ENCODE results near the gene SEMA3D. TPM values are rescaled to one million over a fixed set of nuclear protein-coding genes. Genes with fewer than 3 reads are reported as not detected.

The SEMA3D gene
- total and polyA plus RNA-seq, 9 of the 15 experiments (the other 6 are each of a cell fraction or from before 2014, with no cell fraction given) = 0.01 to 0.10 (median 0.04) TPM; not detected in 1

DNA sequence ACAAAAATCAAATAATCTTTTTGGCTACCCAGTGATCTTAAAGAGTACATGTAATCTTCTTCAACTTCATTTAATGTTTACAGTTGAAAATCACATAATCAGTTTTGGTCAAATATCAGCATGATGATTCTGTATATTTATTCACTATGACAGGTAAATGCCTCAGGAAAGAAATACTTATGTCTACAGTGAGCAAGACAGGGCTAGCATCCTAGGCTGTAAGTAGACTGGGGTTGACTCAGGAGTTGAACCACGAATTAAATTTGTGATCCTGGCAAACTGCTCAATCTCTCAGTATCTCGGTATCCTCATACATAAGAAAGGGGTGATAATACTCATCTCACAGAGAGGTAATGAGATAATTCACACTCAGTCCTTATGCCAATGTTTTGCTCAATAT, 71.8 kb downstream of the SEMA3D start (continued):
- TF ChIP-seq, protein P1, sequence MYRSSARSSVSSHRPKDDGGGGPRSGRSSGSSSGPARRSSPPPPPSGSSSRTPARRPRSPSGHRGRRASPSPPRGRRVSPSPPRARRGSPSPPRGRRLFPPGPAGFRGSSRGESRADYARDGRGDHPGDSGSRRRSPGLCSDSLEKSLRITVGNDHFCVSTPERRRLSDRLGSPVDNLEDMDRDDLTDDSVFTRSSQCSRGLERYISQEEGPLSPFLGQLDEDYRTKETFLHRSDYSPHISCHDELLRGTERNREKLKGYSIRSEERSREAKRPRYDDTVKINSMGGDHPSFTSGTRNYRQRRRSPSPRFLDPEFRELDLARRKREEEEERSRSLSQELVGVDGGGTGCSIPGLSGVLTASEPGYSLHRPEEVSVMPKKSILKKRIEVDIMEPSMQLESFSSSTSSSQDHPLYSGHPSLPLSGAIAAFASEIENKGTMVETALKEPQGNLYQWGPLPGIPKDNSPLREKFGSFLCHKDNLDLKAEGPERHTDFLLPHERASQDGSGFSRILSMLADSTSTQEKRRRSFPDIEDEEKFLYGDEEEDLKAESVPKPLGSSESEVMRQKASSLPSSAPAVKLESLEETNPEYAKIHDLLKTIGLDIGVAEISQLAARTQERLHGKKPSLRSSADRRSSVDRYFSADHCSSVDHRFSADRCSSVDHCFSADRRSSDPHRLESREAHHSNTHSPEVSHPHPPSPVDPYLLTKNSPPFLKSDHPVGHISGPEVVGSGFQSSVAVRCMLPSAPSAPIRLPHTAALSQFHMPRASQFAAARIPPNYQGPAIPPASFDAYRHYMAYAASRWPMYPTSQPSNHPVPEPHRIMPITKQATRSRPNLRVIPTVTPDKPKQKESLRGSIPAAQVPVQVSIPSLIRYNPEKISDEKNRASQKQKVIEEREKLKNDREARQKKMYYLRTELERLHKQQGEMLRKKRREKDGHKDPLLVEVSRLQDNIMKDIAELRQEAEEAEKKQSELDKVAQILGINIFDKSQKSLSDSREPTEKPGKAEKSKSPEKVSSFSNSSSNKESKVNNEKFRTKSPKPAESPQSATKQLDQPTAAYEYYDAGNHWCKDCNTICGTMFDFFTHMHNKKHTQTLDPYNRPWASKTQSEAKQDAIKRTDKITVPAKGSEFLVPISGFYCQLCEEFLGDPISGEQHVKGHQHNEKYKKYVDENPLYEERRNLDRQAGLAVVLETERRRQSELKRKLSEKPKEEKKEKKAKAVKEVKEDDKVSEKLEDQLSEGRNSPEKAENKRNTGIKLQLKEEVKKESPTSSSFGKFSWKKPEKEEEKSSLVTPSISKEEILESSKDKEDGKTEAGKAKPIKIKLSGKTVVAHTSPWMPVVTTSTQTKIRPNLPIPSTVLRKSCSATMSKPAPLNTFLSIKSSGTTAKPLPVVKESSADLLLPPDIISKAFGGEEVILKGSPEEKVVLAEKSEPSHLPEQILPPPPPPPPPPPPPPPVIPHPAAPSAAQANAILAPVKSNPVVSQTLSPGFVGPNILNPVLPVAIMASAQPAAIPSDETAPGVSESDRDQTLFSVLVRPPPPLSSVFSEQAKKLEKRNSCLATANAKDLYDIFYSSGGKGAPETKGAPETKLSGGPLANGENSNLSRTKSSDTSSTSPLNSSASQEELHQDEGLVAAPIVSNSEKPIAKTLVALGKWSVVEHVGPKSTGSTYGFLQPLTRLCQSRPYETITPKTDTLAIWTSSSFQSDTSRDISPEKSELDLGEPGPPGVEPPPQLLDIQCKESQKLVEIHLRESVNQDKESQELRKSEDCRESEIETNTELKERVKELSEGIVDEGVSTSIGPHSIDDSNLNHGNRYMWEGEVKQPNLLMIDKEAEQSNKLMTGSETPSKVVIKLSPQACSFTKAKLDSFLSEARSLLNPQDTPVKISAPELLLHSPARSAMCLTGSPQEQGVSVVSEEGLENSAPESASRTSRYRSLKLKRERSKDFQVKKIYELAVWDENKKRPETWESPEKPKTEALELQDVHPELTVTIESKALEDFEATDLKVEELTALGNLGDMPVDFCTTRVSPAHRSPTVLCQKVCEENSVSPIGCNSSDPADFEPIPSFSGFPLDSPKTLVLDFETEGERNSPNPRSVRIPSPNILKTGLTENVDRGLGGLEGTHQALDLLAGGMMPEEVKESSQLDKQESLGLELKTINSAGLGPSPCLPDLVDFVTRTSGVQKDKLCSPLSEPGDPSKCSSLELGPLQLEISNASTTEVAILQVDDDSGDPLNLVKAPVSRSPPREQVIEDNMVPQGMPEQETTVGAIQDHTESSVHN (IDR thresholded peaks at IDR 0.05; ENCODE audit: borderline replicate concordance in 1 of 2, low read depth in 1 of 2) = no peak
- TF ChIP-seq FOSL1 (tag; conservative IDR thresholded peaks at IDR 0.05) = no peak
- no peak for TF ChIP-seq ZNF239 (CRISPR knock-in tag; IDR thresholded peaks at IDR 0.05)
- no peak for TF ChIP-seq NBN (IDR thresholded peaks at IDR 0.05; ENCODE audit: low read depth)
- TF ChIP-seq ZBED1 (IDR thresholded peaks at IDR 0.05) = no peak
- TF ChIP-seq, protein P2, sequence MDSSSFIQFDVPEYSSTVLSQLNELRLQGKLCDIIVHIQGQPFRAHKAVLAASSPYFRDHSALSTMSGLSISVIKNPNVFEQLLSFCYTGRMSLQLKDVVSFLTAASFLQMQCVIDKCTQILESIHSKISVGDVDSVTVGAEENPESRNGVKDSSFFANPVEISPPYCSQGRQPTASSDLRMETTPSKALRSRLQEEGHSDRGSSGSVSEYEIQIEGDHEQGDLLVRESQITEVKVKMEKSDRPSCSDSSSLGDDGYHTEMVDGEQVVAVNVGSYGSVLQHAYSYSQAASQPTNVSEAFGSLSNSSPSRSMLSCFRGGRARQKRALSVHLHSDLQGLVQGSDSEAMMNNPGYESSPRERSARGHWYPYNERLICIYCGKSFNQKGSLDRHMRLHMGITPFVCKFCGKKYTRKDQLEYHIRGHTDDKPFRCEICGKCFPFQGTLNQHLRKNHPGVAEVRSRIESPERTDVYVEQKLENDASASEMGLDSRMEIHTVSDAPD (CRISPR knock-in tag; IDR thresholded peaks at IDR 0.05) = no peak
- TF ChIP-seq ZNF24 (IDR thresholded peaks at IDR 0.05) = no peak
- TF ChIP-seq CBFA2T2 (conservative IDR thresholded peaks at IDR 0.05) = no peak
- TF ChIP-seq FOXK2 (conservative IDR thresholded peaks at IDR 0.05 in 1 of 2, IDR thresholded peaks at IDR 0.05 in 1 of 2; ENCODE audit: low read depth in 2 of 2) = no peak
- no peak for TF ChIP-seq ZNF717 (CRISPR knock-in tag; IDR thresholded peaks at IDR 0.05)
- TF ChIP-seq, protein P3, sequence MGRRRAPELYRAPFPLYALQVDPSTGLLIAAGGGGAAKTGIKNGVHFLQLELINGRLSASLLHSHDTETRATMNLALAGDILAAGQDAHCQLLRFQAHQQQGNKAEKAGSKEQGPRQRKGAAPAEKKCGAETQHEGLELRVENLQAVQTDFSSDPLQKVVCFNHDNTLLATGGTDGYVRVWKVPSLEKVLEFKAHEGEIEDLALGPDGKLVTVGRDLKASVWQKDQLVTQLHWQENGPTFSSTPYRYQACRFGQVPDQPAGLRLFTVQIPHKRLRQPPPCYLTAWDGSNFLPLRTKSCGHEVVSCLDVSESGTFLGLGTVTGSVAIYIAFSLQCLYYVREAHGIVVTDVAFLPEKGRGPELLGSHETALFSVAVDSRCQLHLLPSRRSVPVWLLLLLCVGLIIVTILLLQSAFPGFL (CRISPR knock-in tag; IDR thresholded peaks at IDR 0.05) = no peak
- no peak for TF ChIP-seq SIN3A (IDR thresholded peaks at IDR 0.05; ENCODE audit: borderline replicate concordance in 2 of 2, control insufficient read depth in 1 of 2, low read depth in 2 of 2, low read length in 2 of 2)

All from K562 (cell line).